Liver (tissue), 3 donors: ENCODE measurements around the gene SGCD.

ENCODE experiments used
- ATF3 ChIP-seq: IDR thresholded peaks from 2 replicates; pipeline ENCODE4 v1.6.1; 2016; ENCODE audit warnings: antibody characterized with exemption
- CTCF ChIP-seq: fragments of 150-350 bp; IDR thresholded peaks from 2 replicates; pipeline ENCODE4 v1.5.1; 2017; ENCODE audit warnings: improper control_type of control experiment, low read depth, low read length; ENCODE audit not compliant: missing input control
- EGR1 ChIP-seq, 2 donors: IDR thresholded peaks; 2 replicates each; pipeline ENCODE4 v1.6.1; 2016 to 2018; ENCODE audit warnings: antibody characterized with exemption in 2 of 2, low read depth in 2 of 2
- FOXA1 ChIP-seq: IDR thresholded peaks from 2 replicates; pipeline ENCODE4 v1.6.1; 2016; ENCODE audit warnings: antibody characterized with exemption
- MAX ChIP-seq: IDR thresholded peaks from 2 replicates; pipeline ENCODE4 v1.6.1; 2016; ENCODE audit warnings: antibody characterized with exemption
- RAD21 ChIP-seq, 2 donors: IDR thresholded peaks; 2 replicates each; pipeline ENCODE4 v1.6.1; 2016; ENCODE audit warnings: antibody characterized with exemption in 2 of 2, mild to moderate bottlenecking in 2 of 2
- TAF1 ChIP-seq: conservative IDR thresholded peaks from 2 replicates; pipeline ENCODE4 v1.6.1; 2016; ENCODE audit warnings: antibody characterized with exemption, mild to moderate bottlenecking
- donor health status: healthy.
- donor health status: healthy.

GRCh38 chr5:156476678-156477077 is 149.7 kb downstream of the SGCD start:
- no peak for TF ChIP-seq CTCF
- TF ChIP-seq FOXA1: no peak
- TF ChIP-seq MAX: no peak
- no peak for TF ChIP-seq TAF1
- no peak for TF ChIP-seq ATF3
- no peak for TF ChIP-seq EGR1 (IDR thresholded peaks at IDR 0.05; ENCODE audit: low read depth in 2 of 2)
- TF ChIP-seq RAD21 (IDR thresholded peaks at IDR 0.05): no peak
